Dermis microvascular lymphatic vessel endothelial cell (primary cell): ENCODE measurements around the gene TRIM13. TPM values are rescaled to one million over a fixed set of nuclear protein-coding genes. Genes with fewer than 3 reads are reported as not detected.
"Not testable (repeated sequence)": the region's sequence is repeated elsewhere in the genome, so short reads cannot be mapped to it uniquely, and the experiment has no call there.

Experiments used
- DNase-seq, 2 donors: peaks; one replicate each; pipeline versions ENCODE4 v3.0.0 to v3.0.0-alpha.2; 2010; ENCODE audit warnings: low read depth in 2 of 2
- total RNA-seq: library from RNA; depleted of rRNA; stranded (reverse); fragments of >200 nt; gene quantifications from 2 replicates; pipeline ENCODE4 v1.2.1, GENCODE V29; 2014

Gene TRIM13
- total RNA-seq, 1 donor from 2014 or later = 22.1 TPM

DNA sequence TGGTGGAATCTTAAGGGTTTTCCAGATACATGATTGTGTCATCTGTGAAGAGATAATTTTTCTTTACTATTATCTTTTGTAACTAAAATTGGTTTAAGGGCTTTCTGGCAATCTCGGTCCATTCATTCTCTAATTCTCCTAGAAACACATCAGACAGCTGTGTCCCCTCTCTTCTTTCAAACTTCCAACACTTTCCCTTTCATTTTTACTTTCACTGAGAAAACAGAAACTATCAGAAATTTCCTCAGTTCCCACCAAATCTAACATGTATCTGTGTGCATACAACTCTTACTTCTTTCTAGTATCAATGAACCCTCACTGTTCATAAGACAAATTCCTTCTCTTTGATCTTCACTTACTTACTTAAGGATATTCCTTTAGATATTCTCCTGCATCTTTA is 58.6 kb downstream of the TRIM13 start:
- DNase-seq = no peak

DNA sequence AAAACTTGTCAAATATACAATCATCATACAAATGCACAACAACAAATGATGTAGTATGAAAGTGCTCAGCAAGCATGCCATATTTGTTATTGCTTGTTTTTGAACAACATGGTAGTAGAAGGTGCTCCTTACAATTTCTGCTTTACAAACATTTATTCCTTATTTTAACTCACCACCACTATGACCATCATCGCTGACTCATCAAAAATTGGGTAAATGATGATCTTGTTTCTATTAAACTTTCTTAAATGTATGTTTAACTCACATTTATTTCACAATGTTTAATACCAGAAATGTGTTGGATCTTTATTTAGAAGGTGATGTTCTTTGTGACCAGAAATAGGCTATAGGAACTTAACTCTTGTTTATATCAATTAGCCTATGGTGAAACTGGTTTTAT is 63.9 kb downstream of the TRIM13 start:
- DNase-seq = no peak

DNA sequence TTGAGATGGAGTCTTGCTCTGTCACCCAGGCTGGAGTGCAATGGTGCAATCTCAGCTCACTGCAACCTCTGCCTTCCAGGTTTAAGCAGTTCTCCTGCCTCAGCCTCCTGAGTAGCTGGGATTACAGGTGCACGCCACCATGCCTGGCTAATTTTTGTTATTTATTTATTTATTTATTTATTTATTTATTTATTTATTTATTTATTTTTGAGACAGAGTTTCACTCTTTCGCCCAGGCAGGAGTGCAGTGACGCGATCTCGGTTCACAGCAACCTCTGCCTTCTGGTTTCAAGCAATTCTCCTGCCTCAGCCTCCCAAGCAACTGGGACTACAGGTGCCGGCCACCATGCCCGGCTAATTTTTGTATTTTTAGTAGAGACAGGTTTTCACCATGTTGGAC is 65.5 kb downstream of the TRIM13 start:
- DNase-seq = not testable (repeated sequence)

DNA sequence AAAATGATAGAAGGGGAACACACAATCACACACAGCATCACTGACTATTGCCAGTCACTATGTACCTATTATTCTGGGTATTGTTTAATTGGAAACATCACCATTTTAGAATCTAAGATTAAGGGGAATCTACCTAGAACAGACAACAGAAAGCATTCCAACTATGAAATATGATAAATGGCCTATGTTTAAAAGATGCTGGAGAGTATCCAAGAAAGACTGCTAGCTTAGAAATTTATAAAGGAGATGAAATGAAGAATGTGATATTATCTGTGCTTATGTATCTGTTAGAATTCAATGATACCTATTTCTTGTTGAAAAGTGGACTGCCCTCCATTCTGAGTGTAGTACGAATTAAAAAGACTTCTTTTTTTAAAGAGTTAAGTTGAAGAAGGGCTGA is 68.9 kb downstream of the TRIM13 start:
- DNase-seq = no peak

Other genes starting within 250 kb of the TRIM13 start
- 31.7 and 33.8 TPM in 2 replicates for gene KPNA3, start 204.4 kb upstream of the TRIM13 start, total RNA-seq
- gene SPRYD7, start 60.7 kb upstream of the TRIM13 start, total RNA-seq = 3.2 and 3.4 TPM in 2 replicates
- gene KCNRG, start 18.4 kb downstream of the TRIM13 start, total RNA-seq = 5.8 and 6.7 TPM in 2 replicates